ENCODE measurements around the gene COL23A1. TPM values are rescaled to one million over a fixed set of nuclear protein-coding genes. Genes with fewer than 3 reads are reported as not detected.

Gene COL23A1
- total and polyA plus RNA-seq, 2 of the 8 experiments (the other 6 are each of a cell fraction or from before 2014, with no cell fraction given): 3.1 to 4.7 TPM

GRCh38 chr5:178318382-178318781 lies 271.8 kb downstream of the COL23A1 start:
- DNase-seq (ENCODE audit: low read depth in 1 of 2, low spot score in 2 of 2): no peak
- no peaks in the 10 kb centered on the region for H3K27me3 ChIP-seq (replicated peaks in 1 of 4; ENCODE audit: control insufficient read depth in 3 of 4, extremely low read depth in 1 of 4, insufficient read depth in 3 of 4, low read length in 3 of 4)
- H3K18ac ChIP-seq (ENCODE audit: extremely low read depth, low read length): no peak overlapping the region
- H3K9me3 ChIP-seq (ENCODE audit: insufficient read depth in 2 of 2, low read depth in 1 of 2, low read length in 1 of 2): no peaks in the 10 kb centered on the region
- H2BK20ac ChIP-seq (ENCODE audit: low read length): no peak overlapping the region
- H4K91ac ChIP-seq (replicated peaks; ENCODE audit: insufficient read length, low read length): no peak overlapping the region
- no peak overlapping the region for H3K9ac ChIP-seq (replicated peaks in 1 of 4; ENCODE audit: extremely low read depth in 1 of 4, low read depth in 3 of 4, low read length in 3 of 4)
- H4K5ac ChIP-seq (ENCODE audit: insufficient read length, low read depth, low read length): no peak overlapping the region
- peaks cover 0 to under 1% of the 10 kb centered on the region in 2 experiments for H4K20me1 ChIP-seq (replicated peaks in 1 of 2; ENCODE audit: control insufficient read depth in 1 of 2, insufficient read depth in 2 of 2, low read length in 2 of 2)
- ChIA-PET POLR2A (ENCODE audit: partially characterized antibody) (interaction anchor here (0.7 kb wide), 1 partner anchor 75 kb away, joined by 3 read pairs; no protein-coding TSS in a partner anchor), CTCF (ENCODE audit: partially characterized antibody) (interaction anchor here (2.8 to 9.5 kb wide), 2 partner anchors 8 to 36 kb away, joined by 17 to 79 read pairs; no protein-coding TSS in a partner anchor)
- no peak overlapping the region for H2BK12ac ChIP-seq (ENCODE audit: low read depth, low read length)
- H2BK15ac ChIP-seq (ENCODE audit: low read length): no peak overlapping the region
- H3K4me2 ChIP-seq (ENCODE audit: insufficient read depth in 1 of 2, low read depth in 2 of 2, low read length in 2 of 2): no peak overlapping the region
- no peak overlapping the region for H3K23ac ChIP-seq (ENCODE audit: insufficient read length)
- no peak overlapping the region for H3K56ac ChIP-seq (replicated peaks; ENCODE audit: insufficient read length, low read depth, low read length)
- 86% methylated on average over 10 of the region's 17 CpGs; no CpG with 5 or more reads in 1 of the 2 experiments for WGBS, 2 experiments (ENCODE audit: extremely low coverage in 1 of 2, insufficient coverage in 1 of 2, insufficient read length in 1 of 2, insufficient replicate concordance in 2 of 2, low coverage in 1 of 2, low lambda C conversion rate in 2 of 2, missing lambda C conversion rate in 1 of 2)
- no peak overlapping the region for H3K14ac ChIP-seq (ENCODE audit: insufficient read length)
- no peaks in the 10 kb centered on the region for H3K79me1 ChIP-seq (ENCODE audit: low read depth, low read length)
- H4K8ac ChIP-seq (ENCODE audit: extremely low read depth, insufficient read depth, low read length): no peak overlapping the region
- H2AFZ ChIP-seq (ENCODE audit: low read length): no peak overlapping the region
- no peaks in the 10 kb centered on the region for H3K79me2 ChIP-seq (ENCODE audit: control insufficient read depth in 1 of 2, insufficient read depth in 2 of 2, low read length in 2 of 2)
- no peak overlapping the region for H2BK120ac ChIP-seq (replicated peaks; ENCODE audit: low read depth, low read length)
- no peak for TF ChIP-seq SIN3A (conservative IDR thresholded peaks at IDR 0.05 in 1 of 2, IDR thresholded peaks at IDR 0.05 in 1 of 2; ENCODE audit: low read depth in 1 of 2, low read length in 2 of 2)
- TF ChIP-seq EP300 (IDR thresholded peaks at IDR 0.05; ENCODE audit: borderline replicate concordance in 1 of 2, low read depth in 2 of 2, low read length in 2 of 2): no peak
- TF ChIP-seq, protein P1, sequence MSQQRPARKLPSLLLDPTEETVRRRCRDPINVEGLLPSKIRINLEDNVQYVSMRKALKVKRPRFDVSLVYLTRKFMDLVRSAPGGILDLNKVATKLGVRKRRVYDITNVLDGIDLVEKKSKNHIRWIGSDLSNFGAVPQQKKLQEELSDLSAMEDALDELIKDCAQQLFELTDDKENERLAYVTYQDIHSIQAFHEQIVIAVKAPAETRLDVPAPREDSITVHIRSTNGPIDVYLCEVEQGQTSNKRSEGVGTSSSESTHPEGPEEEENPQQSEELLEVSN (IDR thresholded peaks at IDR 0.05): no peak
- H3K23me2 ChIP-seq (ENCODE audit: low read depth, low read length): no peaks in the 10 kb centered on the region
- H2AK5ac ChIP-seq (ENCODE audit: low read depth, low read length): no peak overlapping the region
- no peak overlapping the region for H2BK5ac ChIP-seq (ENCODE audit: low read depth, low read length)
- H3K27ac ChIP-seq (ENCODE audit: low read depth, low read length): no peak overlapping the region
- FAIRE-seq: no peak
- H3K4me1 ChIP-seq (replicated peaks in 1 of 4; ENCODE audit: control insufficient read depth in 3 of 4, insufficient read depth in 4 of 4, low read length in 3 of 4): no peaks in the 10 kb centered on the region
- H3K36me3 ChIP-seq (ENCODE audit: control insufficient read depth in 2 of 4, insufficient read depth in 4 of 4, low read length in 3 of 4): no peaks in the 10 kb centered on the region
- no peak overlapping the region for H3K4me3 ChIP-seq (ENCODE audit: extremely low read depth in 1 of 4, insufficient read depth in 2 of 4, low read depth in 3 of 4, low read length in 4 of 4)
- H3K4ac ChIP-seq (replicated peaks; ENCODE audit: insufficient read length, low read depth, low read length): no peak overlapping the region

All from H1 (cell line).